ENCODE data around the gene SNURF. TPM values are rescaled to one million over a fixed set of nuclear protein-coding genes. Genes with fewer than 3 reads are reported as not detected.

Gene SNURF
- polyA plus RNA-seq, 3 donors = 1.4 to 3.5 (median 2.8) TPM

DNA sequence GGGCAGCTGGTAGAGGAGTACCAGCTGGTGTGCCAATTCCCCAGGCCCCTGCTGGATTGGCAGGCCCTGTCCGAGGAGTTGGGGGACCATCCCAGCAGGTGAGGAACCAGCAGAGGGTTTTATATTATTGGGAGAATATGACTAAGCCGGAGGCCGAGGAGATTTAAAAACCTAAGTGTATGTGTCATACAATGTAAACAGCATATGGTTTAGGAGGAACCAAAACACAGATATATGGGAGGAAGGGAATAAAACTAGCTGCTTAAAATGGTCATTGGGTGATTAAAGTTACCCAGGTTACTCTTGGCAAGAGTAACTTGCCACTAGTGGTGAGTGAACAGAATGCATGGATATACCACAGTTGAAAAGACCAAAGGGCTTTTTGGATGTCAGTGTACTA lies 22.1 kb downstream of the SNURF start:
- intact Hi-C loops (cut with micrococcal nuclease) = no loop called here
- H3K4me1 ChIP-seq (ENCODE audit: control insufficient read depth in 1 of 2, insufficient read depth in 2 of 2, low read length in 2 of 2) = no peaks in the 10 kb centered on the region
- peaks cover 45 to 47% of the 10 kb centered on the region in 2 donors for H3K36me3 Mint-ChIP-seq

DNA sequence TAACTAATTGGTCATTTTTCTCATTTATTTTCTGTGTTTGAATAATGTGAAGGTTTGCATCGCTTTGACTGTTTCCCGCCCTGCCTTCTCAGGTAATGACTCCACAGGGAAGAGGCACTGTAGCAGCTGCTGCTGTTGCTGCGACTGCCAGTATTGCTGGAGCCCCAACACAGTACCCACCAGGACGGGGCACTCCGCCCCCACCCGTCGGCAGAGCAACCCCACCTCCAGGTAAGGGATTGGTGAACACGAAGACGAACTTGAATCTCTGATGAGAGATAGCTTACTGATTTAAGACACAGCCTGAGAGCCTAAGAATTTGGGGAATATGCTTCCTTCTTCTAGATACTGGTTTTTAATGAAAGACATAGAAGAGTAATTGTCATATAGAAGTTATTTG lies 22.9 kb downstream of the SNURF start:
- Histone ChIP-seq H3K36me3 (replicated peaks in 1 of 2; ENCODE audit: control insufficient read depth in 1 of 2, insufficient read depth in 2 of 2, low read length in 2 of 2) (peaks cover 18 to 31% of the 10 kb centered on the region in 2 donors), H3K9me3 (replicated peaks in 1 of 2; ENCODE audit: control insufficient read depth in 1 of 2, insufficient read depth in 1 of 2, low read length in 2 of 2) (peaks cover 44 to 67% of the 10 kb centered on the region in 2 donors), H3K4me1 (ENCODE audit: control insufficient read depth in 1 of 2, insufficient read depth in 2 of 2, low read length in 2 of 2) (no peaks in the 10 kb centered on the region), H2AFZ (ENCODE audit: insufficient read depth, low read depth, low read length, poor library complexity, severe bottlenecking) (no peak overlapping the region), H3K4me3 (replicated peaks in 1 of 3; ENCODE audit: low read depth in 2 of 3, low read length in 3 of 3) (no peak overlapping the region), H3K27ac (ENCODE audit: low read depth in 1 of 2, low read length in 2 of 2) (no peak overlapping the region), H3K4me2 (replicated peaks; ENCODE audit: extremely low read depth, low read length, poor library complexity, severe bottlenecking) (no peak overlapping the region), H4K20me1 (ENCODE audit: insufficient read depth, low read length) (no peaks in the 10 kb centered on the region), H3K27me3 (ENCODE audit: control insufficient read depth in 2 of 2, insufficient read depth in 2 of 2, low read length in 2 of 2) (no peaks in the 10 kb centered on the region), H3K9ac (ENCODE audit: insufficient read depth, low read length, poor library complexity, severe bottlenecking) (no peak overlapping the region), H3K79me2 (ENCODE audit: insufficient read depth, low read length) (no peaks in the 10 kb centered on the region)
- Mint-ChIP-seq H3K9me3 (peaks cover 21 to 61% (median 40%) of the 10 kb centered on the region in 7 donors), H3K36me3 (peaks cover 51 to 52% of the 10 kb centered on the region in 2 donors), H3K27ac (no peak overlapping the region), H3K27me3 (ENCODE audit: low read depth in 3 of 3) (no peaks in the 10 kb centered on the region), H3K4me1 (no peaks in the 10 kb centered on the region), H3K4me3 (no peak overlapping the region)
- WGBS (ENCODE audit: insufficient coverage) = 100% methylated on average over 1 of the region's 9 CpGs
- TF ChIP-seq, protein P1, sequence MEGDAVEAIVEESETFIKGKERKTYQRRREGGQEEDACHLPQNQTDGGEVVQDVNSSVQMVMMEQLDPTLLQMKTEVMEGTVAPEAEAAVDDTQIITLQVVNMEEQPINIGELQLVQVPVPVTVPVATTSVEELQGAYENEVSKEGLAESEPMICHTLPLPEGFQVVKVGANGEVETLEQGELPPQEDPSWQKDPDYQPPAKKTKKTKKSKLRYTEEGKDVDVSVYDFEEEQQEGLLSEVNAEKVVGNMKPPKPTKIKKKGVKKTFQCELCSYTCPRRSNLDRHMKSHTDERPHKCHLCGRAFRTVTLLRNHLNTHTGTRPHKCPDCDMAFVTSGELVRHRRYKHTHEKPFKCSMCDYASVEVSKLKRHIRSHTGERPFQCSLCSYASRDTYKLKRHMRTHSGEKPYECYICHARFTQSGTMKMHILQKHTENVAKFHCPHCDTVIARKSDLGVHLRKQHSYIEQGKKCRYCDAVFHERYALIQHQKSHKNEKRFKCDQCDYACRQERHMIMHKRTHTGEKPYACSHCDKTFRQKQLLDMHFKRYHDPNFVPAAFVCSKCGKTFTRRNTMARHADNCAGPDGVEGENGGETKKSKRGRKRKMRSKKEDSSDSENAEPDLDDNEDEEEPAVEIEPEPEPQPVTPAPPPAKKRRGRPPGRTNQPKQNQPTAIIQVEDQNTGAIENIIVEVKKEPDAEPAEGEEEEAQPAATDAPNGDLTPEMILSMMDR (IDR thresholded peaks at IDR 0.05) = no peak
- intact Hi-C loops (cut with micrococcal nuclease) = no loop called here
- no peak for DNase-seq

More for the DNA sequence above, 22.1 kb downstream of the SNURF start:
- Histone ChIP-seq H3K4me2 (replicated peaks; ENCODE audit: extremely low read depth, low read length, poor library complexity, severe bottlenecking) (no peak overlapping the region), H3K4me3 (replicated peaks in 1 of 3; ENCODE audit: low read depth in 2 of 3, low read length in 3 of 3) (no peak overlapping the region), H4K20me1 (ENCODE audit: insufficient read depth, low read length) (no peaks in the 10 kb centered on the region), H3K79me2 (ENCODE audit: insufficient read depth, low read length) (no peaks in the 10 kb centered on the region), H3K36me3 (replicated peaks in 1 of 2; ENCODE audit: control insufficient read depth in 1 of 2, insufficient read depth in 2 of 2, low read length in 2 of 2) (peaks cover 16 to 23% of the 10 kb centered on the region in 2 donors), H3K9me3 (replicated peaks in 1 of 2; ENCODE audit: control insufficient read depth in 1 of 2, insufficient read depth in 1 of 2, low read length in 2 of 2) (peaks cover 43 to 64% of the 10 kb centered on the region in 2 donors), H3K27ac (ENCODE audit: low read depth in 1 of 2, low read length in 2 of 2) (no peak overlapping the region), H3K27me3 (ENCODE audit: control insufficient read depth in 2 of 2, insufficient read depth in 2 of 2, low read length in 2 of 2) (no peaks in the 10 kb centered on the region), H3K9ac (ENCODE audit: insufficient read depth, low read length, poor library complexity, severe bottlenecking) (no peak overlapping the region), H2AFZ (ENCODE audit: insufficient read depth, low read depth, low read length, poor library complexity, severe bottlenecking) (no peak overlapping the region)
- Mint-ChIP-seq H3K27ac (no peak overlapping the region), H3K4me3 (no peak overlapping the region), H3K27me3 (ENCODE audit: low read depth in 3 of 3) (no peaks in the 10 kb centered on the region), H3K9me3 (peaks cover 19 to 60% (median 38%) of the 10 kb centered on the region in 7 donors), H3K4me1 (no peaks in the 10 kb centered on the region)
- TF ChIP-seq, protein P1 (IDR thresholded peaks at IDR 0.05) = no peak
- no peak for DNase-seq
- 83% methylated on average over 3 of the region's 3 CpGs for WGBS (ENCODE audit: insufficient coverage)
